Smooth muscle cell (in vitro differentiated cells): ENCODE results near the gene FCHO1. TPM values are rescaled to one million over a fixed set of nuclear protein-coding genes. Genes with fewer than 3 reads are reported as not detected.

Experiments
- DNase-seq: peaks from one replicate; lab custom pipeline; 2025; ENCODE audit not compliant: unreplicated experiment; lab: John Stamatoyannopoulos, UW
- H2AFZ ChIP-seq: fragments of 200-600 bp; sonication (generic); 2 replicates; pipeline ENCODE4 v1.6.0; 2016; ENCODE audit warnings: antibody characterized with exemption, low read depth, mild to moderate bottlenecking
- H3F3A ChIP-seq: fragments of 200-600 bp; sonication (generic); 2 replicates; pipeline ENCODE4 v1.6.0; 2017; ENCODE audit warnings: antibody characterized with exemption, low read depth
- H3K27ac ChIP-seq: fragments of 200-600 bp; sonication (generic); 2 replicates; pipeline ENCODE4 v1.5.1; 2016; ENCODE audit warnings: low read depth, mild to moderate bottlenecking
- H3K27me3 ChIP-seq: fragments of 200-600 bp; sonication (generic); 2 replicates; pipeline ENCODE4 v1.6.1; 2016; ENCODE audit warnings: low read depth, mild to moderate bottlenecking
- H3K36me3 ChIP-seq: fragments of 200-600 bp; sonication (generic); 2 replicates; pipeline ENCODE4 v1.5.1; 2016; ENCODE audit warnings: low read depth
- H3K4me1 ChIP-seq: fragments of 200-600 bp; sonication (generic); 2 replicates; pipeline ENCODE4 v1.5.1; 2016; ENCODE audit warnings: low read depth
- H3K4me2 ChIP-seq: fragments of 200-600 bp; sonication (generic); 2 replicates; pipeline ENCODE4 v1.6.0; 2016; ENCODE audit warnings: mild to moderate bottlenecking
- H3K4me3 ChIP-seq: fragments of 200-600 bp; sonication (generic); 2 replicates; pipeline ENCODE4 v1.5.1; 2016; ENCODE audit warnings: mild to moderate bottlenecking
- H3K79me2 ChIP-seq: fragments of 200-600 bp; sonication (generic); 2 replicates; pipeline ENCODE4 v1.6.0; 2016; ENCODE audit warnings: low read depth, mild to moderate bottlenecking
- H3K9ac ChIP-seq: fragments of 200-600 bp; sonication (generic); 2 replicates; pipeline ENCODE4 v1.6.0; 2016; ENCODE audit warnings: low read depth
- H3K9me3 ChIP-seq: fragments of 200-600 bp; sonication (generic); replicated peaks from 2 replicates; pipeline ENCODE4 v1.5.1; 2016; ENCODE audit warnings: low read depth
- H4K20me1 ChIP-seq: fragments of 200-600 bp; sonication (generic); 2 replicates; pipeline ENCODE4 v1.6.0; 2016; ENCODE audit warnings: low read depth
- WGBS: methylation state at CpG from one replicate; pipeline ENCODE4 v1.1.7; 2016; ENCODE audit warnings: low lambda C conversion rate; 5-methylcytosine and 5-hydroxymethylcytosine counted together
- polyA plus RNA-seq: library from polyadenylated mRNA; unstranded; fragments of >200 nt; fragmentation: Nextera tagmentation; extraction: Ambion mirVana; gene quantifications from 2 replicates; pipeline ENCODE4 v1.2.1, GENCODE V29; 2016
- total RNA-seq: library from RNA; depleted of rRNA; stranded (reverse); fragments of >200 nt; gene quantifications from 2 replicates; pipeline ENCODE4 v1.2.3, GENCODE V29; 2014
- TF ChIP-seq, protein P1 (sequence below): fragments of 200-600 bp; sonication (generic); IDR thresholded peaks from 2 replicates; pipeline ENCODE4 v1.5.1; 2017; ENCODE audit warnings: borderline replicate concordance, mild to moderate bottlenecking, antibody characterized with exemption; ENCODE audit not compliant: insufficient read depth, poor library complexity, severe bottlenecking

The FCHO1 gene
- total and polyA plus RNA-seq, 2 experiments from 2014 or later, result 1.0 to 5.3 TPM

DNA sequence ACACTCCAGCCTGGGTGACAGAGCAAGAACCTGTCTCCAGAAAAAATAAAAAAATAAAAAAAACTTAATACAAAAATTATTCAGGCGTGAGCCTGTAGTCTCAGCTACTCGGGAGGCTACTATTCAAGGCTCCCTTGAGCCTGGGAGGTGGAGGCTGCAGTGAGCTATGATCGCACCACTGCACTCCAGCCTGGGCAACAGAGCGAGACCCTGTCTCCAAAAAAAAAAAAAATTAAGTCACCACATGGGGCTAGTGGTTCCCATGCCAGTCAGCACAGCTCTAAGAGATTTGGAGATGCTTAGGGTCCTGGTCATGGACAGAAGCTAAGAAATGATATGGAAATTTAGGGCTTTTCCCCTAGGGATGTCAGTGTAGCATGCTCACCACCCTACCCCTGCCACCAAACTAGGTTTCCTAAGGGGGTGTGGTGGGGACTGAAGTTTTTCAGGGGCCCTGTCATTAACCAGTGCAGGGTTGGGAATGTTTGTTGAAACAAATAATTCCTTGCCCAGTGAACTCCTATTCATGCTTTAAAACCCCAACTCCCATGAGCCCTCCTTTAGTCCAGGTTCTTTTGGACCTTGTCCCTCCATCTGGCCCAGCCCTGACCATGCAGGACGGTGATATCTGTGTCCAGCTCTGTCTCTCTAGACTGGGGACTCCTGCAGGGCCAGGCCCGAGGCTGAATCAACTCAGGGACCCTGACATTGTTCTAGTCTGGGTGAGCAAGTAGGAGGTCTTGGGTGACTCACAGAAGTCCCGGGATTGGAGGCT, 1.8 kb downstream of the FCHO1 start:
- Histone ChIP-seq H3K79me2 (no peaks in the 10 kb centered on the region), H3K9ac (no peak overlapping the region), H3K4me1 (peaks cover 7% of the 10 kb centered on the region), H3K4me3 (no peak overlapping the region), H3F3A (no peaks in the 10 kb centered on the region), H3K27ac (no peak overlapping the region), H3K36me3 (no peaks in the 10 kb centered on the region), H3K4me2 (no peak overlapping the region), H3K27me3 (no peaks in the 10 kb centered on the region), H4K20me1 (no peaks in the 10 kb centered on the region), H2AFZ (no peak overlapping the region), H3K9me3 (no peaks in the 10 kb centered on the region)
- no peak for DNase-seq
- TF ChIP-seq, protein P1, sequence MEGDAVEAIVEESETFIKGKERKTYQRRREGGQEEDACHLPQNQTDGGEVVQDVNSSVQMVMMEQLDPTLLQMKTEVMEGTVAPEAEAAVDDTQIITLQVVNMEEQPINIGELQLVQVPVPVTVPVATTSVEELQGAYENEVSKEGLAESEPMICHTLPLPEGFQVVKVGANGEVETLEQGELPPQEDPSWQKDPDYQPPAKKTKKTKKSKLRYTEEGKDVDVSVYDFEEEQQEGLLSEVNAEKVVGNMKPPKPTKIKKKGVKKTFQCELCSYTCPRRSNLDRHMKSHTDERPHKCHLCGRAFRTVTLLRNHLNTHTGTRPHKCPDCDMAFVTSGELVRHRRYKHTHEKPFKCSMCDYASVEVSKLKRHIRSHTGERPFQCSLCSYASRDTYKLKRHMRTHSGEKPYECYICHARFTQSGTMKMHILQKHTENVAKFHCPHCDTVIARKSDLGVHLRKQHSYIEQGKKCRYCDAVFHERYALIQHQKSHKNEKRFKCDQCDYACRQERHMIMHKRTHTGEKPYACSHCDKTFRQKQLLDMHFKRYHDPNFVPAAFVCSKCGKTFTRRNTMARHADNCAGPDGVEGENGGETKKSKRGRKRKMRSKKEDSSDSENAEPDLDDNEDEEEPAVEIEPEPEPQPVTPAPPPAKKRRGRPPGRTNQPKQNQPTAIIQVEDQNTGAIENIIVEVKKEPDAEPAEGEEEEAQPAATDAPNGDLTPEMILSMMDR, result no peak
- WGBS, result 89% methylated on average over 7 of the region's 7 CpGs

DNA sequence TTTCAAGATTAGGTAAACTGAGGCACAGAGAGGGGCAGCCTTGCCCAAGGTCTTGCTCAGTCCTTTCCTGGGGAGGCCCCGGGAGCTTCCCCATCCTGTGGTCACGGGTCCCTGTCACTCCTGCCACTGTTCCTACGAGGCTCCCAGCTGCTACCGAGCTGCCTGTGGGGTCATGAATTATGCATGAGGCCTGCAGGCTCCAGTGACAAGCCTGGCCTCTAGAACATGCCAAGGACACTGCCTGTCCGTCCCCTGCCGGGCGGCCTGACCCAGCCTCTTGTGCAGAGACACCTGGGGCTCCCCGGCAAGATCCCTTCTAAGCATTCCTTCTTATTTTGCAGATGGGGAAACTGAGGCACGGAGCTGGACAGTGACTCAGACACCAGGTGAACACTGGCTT, 2.7 kb downstream of the FCHO1 start:
- Histone ChIP-seq H3K9ac (no peak overlapping the region), H3K4me1 (peaks cover 7% of the 10 kb centered on the region), H4K20me1 (no peaks in the 10 kb centered on the region), H3K4me2 (no peak overlapping the region), H2AFZ (no peak overlapping the region), H3K36me3 (no peaks in the 10 kb centered on the region), H3K9me3 (no peaks in the 10 kb centered on the region), H3F3A (no peaks in the 10 kb centered on the region), H3K27me3 (no peaks in the 10 kb centered on the region), H3K27ac (no peak overlapping the region), H3K79me2 (no peaks in the 10 kb centered on the region), H3K4me3 (no peak overlapping the region)
- no peak for DNase-seq
- TF ChIP-seq, protein P1, result no peak
- 67% methylated on average over 9 of the region's 9 CpGs for WGBS

DNA sequence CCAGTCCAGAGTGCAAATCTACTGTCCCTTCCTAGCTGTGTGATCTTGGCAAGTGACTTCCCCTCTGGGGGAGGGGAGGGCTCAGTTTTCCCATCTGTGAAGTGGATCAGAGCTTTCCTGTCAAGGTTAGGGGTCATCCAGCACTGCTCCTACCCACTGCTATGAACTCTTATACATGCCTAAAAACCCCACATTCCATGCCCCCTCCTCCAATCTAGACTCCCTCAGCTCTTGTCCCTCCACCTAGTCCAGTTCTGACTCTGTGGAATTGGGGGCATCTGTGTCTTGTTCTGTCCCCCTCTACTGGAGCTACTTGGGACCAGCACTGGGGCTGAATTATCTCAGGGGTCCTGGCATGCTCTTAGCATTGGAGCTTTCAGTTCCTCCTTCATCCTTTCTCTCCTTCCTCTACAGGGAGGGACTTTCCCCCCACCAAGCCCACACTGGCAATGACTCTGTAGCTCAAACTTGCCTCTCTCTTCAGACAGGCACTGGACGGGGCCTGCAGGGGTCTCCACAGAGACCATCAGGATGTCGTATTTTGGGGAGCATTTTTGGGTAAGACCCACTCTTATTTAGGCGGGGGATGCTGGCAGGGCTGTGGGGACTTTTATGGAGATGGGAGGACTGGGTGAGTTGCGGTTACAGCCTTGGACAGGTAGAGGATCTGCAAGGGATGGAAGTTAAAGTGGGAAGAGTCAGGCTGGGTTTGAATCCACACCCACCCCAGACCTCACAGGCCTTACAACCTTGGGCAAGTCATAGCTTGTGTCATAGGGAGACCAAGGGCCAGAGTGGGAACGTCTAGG, 3.6 kb downstream of the FCHO1 start:
- Histone ChIP-seq H3K27ac (no peak overlapping the region), H3K36me3 (no peaks in the 10 kb centered on the region), H2AFZ (no peak overlapping the region), H3K4me3 (no peak overlapping the region), H3K79me2 (no peaks in the 10 kb centered on the region), H3K4me2 (no peak overlapping the region), H3K4me1 (peaks cover 7% of the 10 kb centered on the region), H3K9ac (no peak overlapping the region), H3K9me3 (no peaks in the 10 kb centered on the region), H3F3A (no peaks in the 10 kb centered on the region), H4K20me1 (no peaks in the 10 kb centered on the region), H3K27me3 (no peaks in the 10 kb centered on the region)
- 75% methylated on average over 5 of the region's 5 CpGs for WGBS
- TF ChIP-seq, protein P1, result no peak
- no peak for DNase-seq
